Pulmonary artery endothelial cell (primary cell): ENCODE measurements around the gene C11orf52. TPM values are rescaled to one million over a fixed set of nuclear protein-coding genes. Genes with fewer than 3 reads are reported as not detected.

ENCODE experiments used
- DNase-seq: peaks from one replicate; pipeline ENCODE4 v3.0.0-alpha.2; 2011; ENCODE audit warnings: low read depth, low spot score
- total RNA-seq: library from RNA; depleted of rRNA; stranded (reverse); fragments of >200 nt; gene quantifications from 2 replicates; pipeline ENCODE4 v1.2.3, GENCODE V29; 2014

C11orf52 gene
- total RNA-seq, 1 donor from 2014 or later = 0.20 TPM

DNA sequence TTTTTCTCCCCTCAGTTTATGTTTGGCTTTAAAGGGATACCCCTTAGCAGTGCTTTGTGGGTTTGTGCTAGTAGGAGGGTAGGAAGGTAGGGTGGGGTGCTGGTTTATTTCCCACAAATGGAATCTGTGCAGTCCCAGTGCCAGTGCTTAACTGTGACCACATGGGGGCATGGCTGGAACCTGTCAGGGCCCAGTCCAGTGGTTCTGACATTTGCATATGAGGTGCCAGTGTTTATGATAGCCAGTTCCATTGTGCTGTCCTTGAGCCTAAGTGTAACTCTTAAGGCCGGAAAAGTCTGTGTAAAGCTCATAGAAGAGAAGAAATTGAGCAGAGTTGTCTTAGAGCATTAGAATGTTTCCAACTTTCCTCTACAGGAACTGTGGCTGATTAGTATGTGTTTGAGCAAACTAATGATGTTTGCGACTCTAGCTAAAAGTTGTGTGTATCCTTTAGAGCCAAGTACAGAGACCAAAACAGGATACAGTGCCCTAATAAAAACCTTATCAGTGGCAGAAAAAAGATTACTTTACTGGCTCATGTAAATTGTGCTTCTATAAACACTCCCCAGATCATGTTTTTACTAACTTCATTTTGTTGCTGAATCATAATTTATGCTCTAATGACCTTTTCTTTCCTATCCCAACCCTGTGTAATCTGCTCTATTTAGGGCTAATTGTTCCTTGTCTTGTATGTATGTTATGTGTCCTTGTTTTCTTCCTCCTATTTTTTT is 56.5 kb downstream of the C11orf52 start:
- DNase-seq = no peak

DNA sequence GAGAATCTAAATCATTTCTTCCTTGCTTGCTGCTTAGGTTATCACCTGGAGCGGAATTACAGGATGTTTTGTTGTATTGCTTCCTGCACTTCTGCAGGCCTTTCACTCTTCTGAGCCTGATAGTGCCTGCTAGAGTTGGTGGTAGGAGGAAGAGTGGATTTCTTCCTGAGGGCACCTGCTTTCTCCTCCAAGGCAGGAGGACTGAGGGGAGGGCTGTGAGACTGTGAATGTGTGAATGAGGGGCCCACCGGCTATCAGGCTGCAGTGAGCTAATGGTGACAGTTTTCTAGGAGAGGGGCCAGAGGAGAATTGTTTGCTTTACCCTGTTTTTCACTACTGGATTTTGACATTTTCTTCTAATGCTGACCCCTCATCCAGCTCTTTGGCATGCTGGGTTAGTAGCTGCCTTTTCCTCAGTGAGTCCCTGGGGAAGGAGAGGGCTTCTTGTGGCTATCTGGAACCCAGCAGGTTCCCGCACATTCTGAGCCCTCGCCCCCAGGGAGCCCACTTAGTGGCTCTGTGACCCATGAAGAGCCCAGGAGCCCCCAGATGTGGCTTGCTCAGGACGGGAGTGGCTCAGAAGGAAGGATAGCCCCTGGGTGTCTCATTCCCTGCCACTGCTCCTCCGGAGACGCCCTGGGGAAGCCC is 57.5 kb downstream of the C11orf52 start:
- DNase-seq = no peak

Other genes starting within 250 kb of the C11orf52 start
- 40.6 and 49.7 TPM in 2 replicates for gene PPP2R1B, start 152.5 kb upstream of the C11orf52 start, total RNA-seq
- 23.3 and 33.6 TPM in 2 replicates for gene ALG9, start 47.3 kb upstream of the C11orf52 start, total RNA-seq
- gene FDXACB1, start 39.7 kb upstream of the C11orf52 start, total RNA-seq = 2.9 and 4.4 TPM in 2 replicates
- 3.5 and 5.7 TPM in 2 replicates for gene CFAP68, start 39.4 kb upstream of the C11orf52 start, total RNA-seq
- 0.33 and 2.7 TPM in 2 replicates for gene CRYAB, start 7.1 kb upstream of the C11orf52 start, total RNA-seq
- gene HSPB2, start 6.2 kb upstream of the C11orf52 start, total RNA-seq = not detected in 2 replicates
- 27.4 and 33.9 TPM in 2 replicates for gene DIXDC1, start 18.4 kb downstream of the C11orf52 start, total RNA-seq
- gene DLAT, start 106.5 kb downstream of the C11orf52 start, total RNA-seq = 37.9 and 52.5 TPM in 2 replicates
- gene PIH1D2, start 155.1 kb downstream of the C11orf52 start, total RNA-seq = 0.56 and 1.3 TPM in 2 replicates
- 19.5 and 20.4 TPM in 2 replicates for gene NKAPD1, start 155.4 kb downstream of the C11orf52 start, total RNA-seq
- 69.8 and 101 TPM in 2 replicates for gene TIMM8B, start 167.8 kb downstream of the C11orf52 start, total RNA-seq
- 164 and 252 TPM in 2 replicates for gene SDHD, start 168.0 kb downstream of the C11orf52 start, total RNA-seq
- 0.99 and 1.7 TPM in 2 replicates for gene IL18, start 245.2 kb downstream of the C11orf52 start, total RNA-seq
- not detected in 2 replicates for gene TEX12, start 248.5 kb downstream of the C11orf52 start, total RNA-seq